ENCODE results near the gene ARFGEF3.

Gene ARFGEF3

GRCh38 chr6:138334000-138334399 lies 172.3 kb downstream of the ARFGEF3 start:
- H3K4me3 ChIP-seq, result no peak overlapping the region
- H3K27ac ChIP-seq, result no peak overlapping the region
- DNase-seq (ENCODE audit: low read depth, low spot score), result no peak
- no peak overlapping the region for H3K9ac ChIP-seq (ENCODE audit: insufficient read length)
- no peak for TF ChIP-seq FOXP2 (optimal IDR thresholded peaks at IDR 0.05; ENCODE audit: control extremely low read depth, extremely low read length, insufficient read depth)
- no peak for TF ChIP-seq EZH2 (IDR thresholded peaks at IDR 0.05)
- TF ChIP-seq POLR2AphosphoS5 (IDR thresholded peaks at IDR 0.05; ENCODE audit: borderline replicate concordance, low read depth, low read length), result no peak
- H3K36me3 ChIP-seq (ENCODE audit: insufficient read depth, low read length), result no peaks in the 10 kb centered on the region
- H3K9me3 ChIP-seq (ENCODE audit: low read depth, low read length), result no peaks in the 10 kb centered on the region

GRCh38 chr6:138334963-138335362 lies 173.2 kb downstream of the ARFGEF3 start:
- Histone ChIP-seq H3K27ac (no peak overlapping the region), H3K36me3 (ENCODE audit: insufficient read depth, low read length) (no peaks in the 10 kb centered on the region), H3K9ac (ENCODE audit: insufficient read length) (no peak overlapping the region), H3K9me3 (ENCODE audit: low read depth, low read length) (no peaks in the 10 kb centered on the region), H3K4me3 (no peak overlapping the region)
- no peak for DNase-seq (ENCODE audit: low read depth, low spot score)
- TF ChIP-seq EZH2 (IDR thresholded peaks at IDR 0.05), result no peak
- TF ChIP-seq FOXP2 (optimal IDR thresholded peaks at IDR 0.05; ENCODE audit: control extremely low read depth, extremely low read length, insufficient read depth), result no peak
- TF ChIP-seq POLR2AphosphoS5 (IDR thresholded peaks at IDR 0.05; ENCODE audit: borderline replicate concordance, low read depth, low read length), result no peak

GRCh38 chr6:138336221-138336620 lies 174.5 kb downstream of the ARFGEF3 start:
- DNase-seq (ENCODE audit: low read depth, low spot score), result no peak

GRCh38 chr6:138337076-138337475 lies 175.3 kb downstream of the ARFGEF3 start:
- no peaks in the 10 kb centered on the region for H3K9me3 ChIP-seq (ENCODE audit: low read depth, low read length)
- TF ChIP-seq EZH2 (IDR thresholded peaks at IDR 0.05), result no peak
- TF ChIP-seq FOXP2 (optimal IDR thresholded peaks at IDR 0.05; ENCODE audit: control extremely low read depth, extremely low read length, insufficient read depth), result no peak
- no peak for TF ChIP-seq POLR2AphosphoS5 (IDR thresholded peaks at IDR 0.05; ENCODE audit: borderline replicate concordance, low read depth, low read length)
- H3K27ac ChIP-seq, result no peak overlapping the region
- H3K9ac ChIP-seq (ENCODE audit: insufficient read length), result no peak overlapping the region
- H3K4me3 ChIP-seq, result no peak overlapping the region
- no peak for DNase-seq (ENCODE audit: low read depth, low spot score)
- no peaks in the 10 kb centered on the region for H3K36me3 ChIP-seq (ENCODE audit: insufficient read depth, low read length)

More at GRCh38 chr6:138336221-138336620, 174.5 kb downstream of the ARFGEF3 start:
- TF ChIP-seq FOXP2 (optimal IDR thresholded peaks at IDR 0.05; ENCODE audit: control extremely low read depth, extremely low read length, insufficient read depth) (no peak), POLR2AphosphoS5 (IDR thresholded peaks at IDR 0.05; ENCODE audit: borderline replicate concordance, low read depth, low read length) (no peak), EZH2 (IDR thresholded peaks at IDR 0.05) (no peak)
- Histone ChIP-seq H3K9ac (ENCODE audit: insufficient read length) (no peak overlapping the region), H3K9me3 (ENCODE audit: low read depth, low read length) (no peaks in the 10 kb centered on the region), H3K27ac (no peak overlapping the region), H3K36me3 (ENCODE audit: insufficient read depth, low read length) (no peaks in the 10 kb centered on the region), H3K4me3 (no peak overlapping the region)

GRCh38 chr6:138339024-138339423 lies 177.3 kb downstream of the ARFGEF3 start:
- no peak overlapping the region for H3K27ac ChIP-seq
- no peak for TF ChIP-seq FOXP2 (optimal IDR thresholded peaks at IDR 0.05; ENCODE audit: control extremely low read depth, extremely low read length, insufficient read depth)
- no peak for TF ChIP-seq EZH2 (IDR thresholded peaks at IDR 0.05)
- TF ChIP-seq POLR2AphosphoS5 (IDR thresholded peaks at IDR 0.05; ENCODE audit: borderline replicate concordance, low read depth, low read length), result no peak

GRCh38 chr6:138341176-138341575 lies 179.4 kb downstream of the ARFGEF3 start:
- no peak for TF ChIP-seq POLR2AphosphoS5 (IDR thresholded peaks at IDR 0.05; ENCODE audit: borderline replicate concordance, low read depth, low read length)
- no peak for TF ChIP-seq EZH2 (IDR thresholded peaks at IDR 0.05)
- no peak for TF ChIP-seq FOXP2 (optimal IDR thresholded peaks at IDR 0.05; ENCODE audit: control extremely low read depth, extremely low read length, insufficient read depth)
- Histone ChIP-seq H3K27ac (no peak overlapping the region), H3K9ac (ENCODE audit: insufficient read length) (no peak overlapping the region), H3K4me3 (no peak overlapping the region), H3K9me3 (ENCODE audit: low read depth, low read length) (no peaks in the 10 kb centered on the region), H3K36me3 (ENCODE audit: insufficient read depth, low read length) (no peaks in the 10 kb centered on the region)
- DNase-seq (ENCODE audit: low read depth, low spot score), result no peak

More at GRCh38 chr6:138339024-138339423, 177.3 kb downstream of the ARFGEF3 start:
- DNase-seq (ENCODE audit: low read depth, low spot score), result no peak
- H3K9me3 ChIP-seq (ENCODE audit: low read depth, low read length), result no peaks in the 10 kb centered on the region
- no peaks in the 10 kb centered on the region for H3K36me3 ChIP-seq (ENCODE audit: insufficient read depth, low read length)
- no peak overlapping the region for H3K4me3 ChIP-seq
- H3K9ac ChIP-seq (ENCODE audit: insufficient read length), result no peak overlapping the region

GRCh38 chr6:138343112-138343511 lies 181.4 kb downstream of the ARFGEF3 start:
- DNase-seq (ENCODE audit: low read depth, low spot score), result no peak
- no peaks in the 10 kb centered on the region for H3K9me3 ChIP-seq (ENCODE audit: low read depth, low read length)
- H3K27ac ChIP-seq, result no peak overlapping the region
- no peaks in the 10 kb centered on the region for H3K36me3 ChIP-seq (ENCODE audit: insufficient read depth, low read length)
- H3K4me3 ChIP-seq, result no peak overlapping the region
- TF ChIP-seq FOXP2 (optimal IDR thresholded peaks at IDR 0.05; ENCODE audit: control extremely low read depth, extremely low read length, insufficient read depth) (no peak), POLR2AphosphoS5 (IDR thresholded peaks at IDR 0.05; ENCODE audit: borderline replicate concordance, low read depth, low read length) (no peak), EZH2 (IDR thresholded peaks at IDR 0.05) (no peak)
- no peak overlapping the region for H3K9ac ChIP-seq (ENCODE audit: insufficient read length)

GRCh38 chr6:138345565-138346285 lies 184.0 kb downstream of the ARFGEF3 start:
- Histone ChIP-seq H3K9me3 (ENCODE audit: low read depth, low read length) (no peaks in the 10 kb centered on the region), H3K9ac (ENCODE audit: insufficient read length) (no peak overlapping the region), H3K36me3 (ENCODE audit: insufficient read depth, low read length) (no peaks in the 10 kb centered on the region), H3K27ac (no peak overlapping the region), H3K4me3 (no peak overlapping the region)
- DNase-seq (ENCODE audit: low read depth, low spot score), result no peak
- TF ChIP-seq POLR2AphosphoS5 (IDR thresholded peaks at IDR 0.05; ENCODE audit: borderline replicate concordance, low read depth, low read length) (no peak), FOXP2 (optimal IDR thresholded peaks at IDR 0.05; ENCODE audit: control extremely low read depth, extremely low read length, insufficient read depth) (no peak), EZH2 (IDR thresholded peaks at IDR 0.05) (no peak)
